Peyer's patch (tissue), 4 donors: ENCODE measurements around the gene CBR1.

Source experiments
- POLR2A ChIP-seq, 2 donors: fragments of 450-650 bp; IDR thresholded peaks; one replicate each; pipeline ENCODE4 v1.5.1; 2017; ENCODE audit warnings: antibody characterized with exemption in 2 of 2, mild to moderate bottlenecking in 2 of 2, moderate library complexity in 2 of 2
- TF ChIP-seq, protein P1 (sequence below), 6 experiments: fragments of 450-650 bp in 4 of 6; fragments of 200-600 bp in 2 of 6; sonication (generic) in 1 of 6; IDR thresholded peaks; one replicate each; pipeline ENCODE4 v1.5.1; 2017 to 2019; ENCODE audit warnings: antibody characterized with exemption in 6 of 6, mild to moderate bottlenecking in 3 of 6, moderate library complexity in 1 of 6

DNA sequence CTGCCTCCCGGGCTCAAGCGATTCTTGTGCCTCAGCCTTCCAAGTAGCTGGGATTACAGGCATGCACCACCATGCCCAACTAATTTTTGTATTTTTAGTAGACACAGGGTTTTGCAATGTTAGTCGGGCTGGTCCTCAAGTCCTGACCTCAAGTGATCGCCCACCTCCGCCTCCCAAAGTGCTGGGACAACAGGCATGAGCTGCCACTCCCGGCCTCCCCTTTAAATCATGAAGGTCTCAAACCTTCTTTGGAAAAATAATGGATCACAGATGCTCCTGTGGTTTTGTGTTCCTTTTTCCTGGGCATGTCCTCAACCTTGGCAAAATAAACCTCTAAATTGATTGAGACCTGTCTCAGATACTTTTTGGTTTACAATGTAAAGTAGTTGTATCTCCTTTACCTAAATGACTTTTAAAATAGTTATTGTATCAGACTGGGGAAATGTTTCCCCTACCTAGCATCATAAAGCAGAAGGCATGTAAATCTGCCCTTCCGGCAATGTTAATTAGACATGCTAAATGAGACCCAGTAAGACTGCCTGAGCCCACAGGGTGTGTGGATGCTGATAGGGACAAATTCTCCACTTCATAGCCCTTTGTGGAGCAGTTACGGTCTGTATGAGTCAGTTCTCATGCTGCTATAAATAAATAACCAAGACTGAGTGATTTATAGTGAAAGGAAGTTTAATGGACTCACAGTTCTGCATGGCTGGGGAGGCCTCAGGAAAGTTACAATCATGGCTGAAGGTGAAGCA is 27.8 kb downstream of the CBR1 start:
- TF ChIP-seq, protein P1, sequence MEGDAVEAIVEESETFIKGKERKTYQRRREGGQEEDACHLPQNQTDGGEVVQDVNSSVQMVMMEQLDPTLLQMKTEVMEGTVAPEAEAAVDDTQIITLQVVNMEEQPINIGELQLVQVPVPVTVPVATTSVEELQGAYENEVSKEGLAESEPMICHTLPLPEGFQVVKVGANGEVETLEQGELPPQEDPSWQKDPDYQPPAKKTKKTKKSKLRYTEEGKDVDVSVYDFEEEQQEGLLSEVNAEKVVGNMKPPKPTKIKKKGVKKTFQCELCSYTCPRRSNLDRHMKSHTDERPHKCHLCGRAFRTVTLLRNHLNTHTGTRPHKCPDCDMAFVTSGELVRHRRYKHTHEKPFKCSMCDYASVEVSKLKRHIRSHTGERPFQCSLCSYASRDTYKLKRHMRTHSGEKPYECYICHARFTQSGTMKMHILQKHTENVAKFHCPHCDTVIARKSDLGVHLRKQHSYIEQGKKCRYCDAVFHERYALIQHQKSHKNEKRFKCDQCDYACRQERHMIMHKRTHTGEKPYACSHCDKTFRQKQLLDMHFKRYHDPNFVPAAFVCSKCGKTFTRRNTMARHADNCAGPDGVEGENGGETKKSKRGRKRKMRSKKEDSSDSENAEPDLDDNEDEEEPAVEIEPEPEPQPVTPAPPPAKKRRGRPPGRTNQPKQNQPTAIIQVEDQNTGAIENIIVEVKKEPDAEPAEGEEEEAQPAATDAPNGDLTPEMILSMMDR (IDR thresholded peaks at IDR 0.05) = no peak
- TF ChIP-seq POLR2A (IDR thresholded peaks at IDR 0.05) = no peak
